ENCODE data around the gene PRKRIP1.
"Not testable (repeated sequence)": the region's sequence is repeated elsewhere in the genome, so short reads cannot be mapped to it uniquely, and the experiment has no call there.

The PRKRIP1 gene

DNA sequence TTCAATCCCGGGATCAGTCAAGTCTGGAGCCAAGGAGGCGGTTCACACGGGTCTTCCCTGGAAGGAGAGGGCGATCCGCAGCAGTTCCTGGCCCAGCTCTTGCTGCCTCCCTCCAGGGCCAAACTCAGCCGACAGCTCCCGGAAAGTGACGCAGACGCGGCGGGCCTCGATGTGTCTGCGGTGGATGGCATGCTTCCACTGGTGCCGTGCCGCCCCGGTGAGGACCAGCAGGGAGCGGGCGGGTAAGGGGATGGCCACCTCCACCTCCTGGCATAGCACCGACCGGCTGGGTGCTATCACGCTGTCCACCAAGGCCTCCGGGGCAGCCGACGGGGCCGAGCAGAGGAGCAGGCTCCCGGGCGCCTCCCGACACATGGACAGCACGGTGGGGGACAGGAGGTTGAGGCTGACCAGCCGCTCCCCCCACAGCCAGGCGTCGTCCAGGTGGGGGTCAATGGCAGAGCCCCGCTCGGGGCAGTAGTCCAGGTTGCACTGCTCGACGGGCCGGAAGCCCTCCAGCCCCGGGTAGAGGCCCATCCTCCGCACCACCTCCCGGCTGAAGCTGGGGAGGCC is 61.3 kb downstream of the PRKRIP1 start:
- DNase-seq (ENCODE audit: low read depth), result no peak

DNA sequence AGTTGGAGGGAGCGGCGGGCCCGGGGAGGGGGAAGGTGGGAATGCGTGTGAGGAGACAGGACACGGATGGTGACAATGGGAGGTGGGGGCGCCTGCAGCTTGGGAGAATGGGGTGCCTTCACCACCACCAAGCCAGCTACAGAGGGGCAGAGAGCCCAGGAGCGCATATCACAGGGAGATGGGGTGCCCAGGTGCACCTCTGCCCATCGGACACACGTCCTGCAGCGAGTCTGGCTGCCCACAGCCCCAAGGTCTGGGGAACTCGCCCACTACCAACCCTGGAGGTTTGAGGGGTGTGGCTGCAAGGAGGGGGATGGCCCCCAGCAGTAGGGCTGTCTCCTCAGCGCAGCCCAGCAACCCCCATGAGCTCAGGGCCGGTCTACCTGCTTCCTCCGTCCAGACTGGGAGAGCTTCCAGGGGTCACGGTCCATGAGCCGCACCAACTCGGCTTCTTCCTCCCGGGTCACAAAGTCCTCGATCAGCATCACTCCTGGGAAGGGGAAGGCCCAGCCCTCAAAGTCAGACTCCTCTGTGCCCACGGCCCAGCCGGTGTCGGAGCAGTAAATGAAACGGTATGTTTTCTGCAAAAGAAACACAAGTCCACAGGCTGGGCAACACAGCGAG is 63.2 kb downstream of the PRKRIP1 start:
- DNase-seq (ENCODE audit: low read depth), result no peak

DNA sequence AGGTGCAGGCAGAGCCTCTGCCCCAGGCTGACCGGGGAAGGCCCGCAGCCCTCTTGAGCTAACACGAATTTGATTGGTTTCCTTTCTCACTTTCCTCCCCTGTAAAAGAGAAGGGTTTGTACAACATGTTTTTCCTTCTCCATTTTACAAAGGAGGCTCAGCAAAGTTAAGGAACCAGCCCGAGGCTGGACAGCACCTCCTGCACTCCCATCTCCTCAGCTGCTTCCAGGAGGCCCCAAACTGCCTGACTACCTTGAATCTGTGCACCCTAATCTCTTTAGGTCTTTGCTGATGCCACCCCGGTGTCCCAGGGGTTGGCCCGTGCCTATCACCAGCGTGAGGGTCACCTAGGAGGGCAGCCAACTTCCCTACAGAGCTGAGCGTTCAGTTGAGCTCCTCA is 64.3 kb downstream of the PRKRIP1 start:
- no peak for DNase-seq (ENCODE audit: low read depth)

DNA sequence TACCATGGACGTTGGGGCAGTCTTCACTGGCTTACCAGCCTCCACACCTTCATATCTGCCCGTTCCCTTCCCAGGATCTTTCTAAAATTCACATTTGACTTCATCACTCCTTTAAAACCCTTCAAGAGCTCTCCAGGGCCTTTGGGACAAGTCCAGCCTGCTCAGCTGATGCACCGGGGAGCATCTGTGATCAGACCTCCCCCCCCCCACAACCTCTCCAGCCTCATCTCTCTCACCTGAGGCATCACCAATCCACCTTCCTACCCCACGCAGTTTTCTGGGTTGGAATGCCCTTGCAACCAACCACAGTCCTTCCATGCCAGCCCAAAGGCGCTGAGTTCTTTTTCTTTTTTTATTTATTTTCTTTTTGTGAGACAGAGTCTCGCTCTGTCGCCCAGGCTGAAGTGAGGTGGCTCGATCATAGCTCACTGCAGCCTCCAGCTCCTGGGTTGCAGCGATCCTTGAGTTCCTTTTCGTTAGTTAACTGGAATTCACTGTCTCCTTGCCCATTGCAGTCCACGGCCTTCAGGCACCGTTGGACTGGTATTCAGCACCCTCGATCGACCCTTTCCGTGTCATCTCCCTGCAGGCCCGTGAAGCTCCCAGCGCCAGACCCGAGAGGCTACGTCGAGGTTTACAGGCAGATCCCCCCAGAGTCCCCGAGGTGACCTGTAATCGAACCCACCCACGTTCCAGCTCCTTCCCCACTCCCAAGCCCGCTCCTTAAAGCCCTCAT is 67.8 kb downstream of the PRKRIP1 start:
- DNase-seq (ENCODE audit: low read depth), result no peak

DNA sequence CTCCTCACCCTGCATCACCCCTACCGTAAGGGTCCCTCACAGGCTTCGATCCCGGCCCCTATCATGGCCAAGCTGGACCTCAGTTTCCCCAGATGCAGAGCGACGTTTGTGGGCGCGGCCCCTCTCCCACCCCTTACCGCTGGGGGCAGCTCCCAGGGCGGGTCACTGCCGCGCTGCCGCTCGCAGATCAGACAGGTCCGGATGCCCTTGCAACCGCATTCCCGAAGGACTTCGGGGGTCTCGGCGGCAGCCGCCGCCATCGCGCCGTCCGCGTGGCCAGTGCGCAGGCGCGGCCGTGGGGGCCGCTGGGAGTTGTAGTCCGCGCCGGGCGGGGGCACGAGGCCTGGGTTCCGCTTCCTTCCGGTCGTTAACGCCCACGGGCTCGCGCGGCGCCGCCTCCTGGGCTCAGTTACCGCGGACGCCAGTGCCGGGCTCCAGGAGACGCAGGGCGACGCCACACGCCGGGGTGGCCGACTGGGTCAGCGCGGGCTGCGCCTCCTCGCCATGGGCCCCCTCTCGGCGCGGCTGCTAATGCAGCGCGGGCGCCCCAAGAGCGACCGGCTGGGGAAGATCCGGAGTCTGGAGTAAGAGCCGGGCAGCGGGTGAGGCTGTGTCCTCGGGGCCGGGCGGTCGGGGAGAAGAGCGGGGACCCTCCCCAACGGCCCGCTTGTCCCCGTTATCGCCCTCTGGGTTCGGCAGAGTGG is 68.6 kb downstream of the PRKRIP1 start, which contains the start of the genes ALKBH4 and LRWD1:
Gene ALKBH4 (minus strand): TSS at position 287 of the 704 bp plus-strand sequence. CDS start 27 bp downstream, at position 260.
Gene LRWD1 (plus strand): TSS at position 408 of the 704 bp plus-strand sequence. CDS start 97 bp downstream, at position 505.
- DNase-seq (ENCODE audit: low read depth), result peak; percentile 85

DNA sequence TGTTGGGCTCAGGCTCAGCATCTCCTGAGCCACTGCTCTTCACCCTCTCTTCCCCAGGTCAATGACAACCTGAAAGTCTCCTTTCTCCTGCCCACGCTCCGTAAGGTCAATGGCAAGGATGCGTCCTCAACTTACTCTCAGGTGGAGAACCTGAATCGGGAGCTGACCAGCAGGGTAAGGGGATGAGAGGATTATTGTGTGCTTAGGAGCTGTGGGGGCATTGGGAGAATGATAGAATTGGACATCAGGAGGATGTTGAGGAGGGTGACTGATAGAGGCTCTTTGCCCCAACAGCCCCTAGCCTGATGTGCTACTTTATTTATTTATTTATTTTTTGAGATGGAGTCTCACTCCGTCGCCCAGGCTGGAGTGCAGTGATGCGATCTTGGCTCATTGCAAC is 69.9 kb downstream of the PRKRIP1 start:
- DNase-seq (ENCODE audit: low read depth), result no peak

DNA sequence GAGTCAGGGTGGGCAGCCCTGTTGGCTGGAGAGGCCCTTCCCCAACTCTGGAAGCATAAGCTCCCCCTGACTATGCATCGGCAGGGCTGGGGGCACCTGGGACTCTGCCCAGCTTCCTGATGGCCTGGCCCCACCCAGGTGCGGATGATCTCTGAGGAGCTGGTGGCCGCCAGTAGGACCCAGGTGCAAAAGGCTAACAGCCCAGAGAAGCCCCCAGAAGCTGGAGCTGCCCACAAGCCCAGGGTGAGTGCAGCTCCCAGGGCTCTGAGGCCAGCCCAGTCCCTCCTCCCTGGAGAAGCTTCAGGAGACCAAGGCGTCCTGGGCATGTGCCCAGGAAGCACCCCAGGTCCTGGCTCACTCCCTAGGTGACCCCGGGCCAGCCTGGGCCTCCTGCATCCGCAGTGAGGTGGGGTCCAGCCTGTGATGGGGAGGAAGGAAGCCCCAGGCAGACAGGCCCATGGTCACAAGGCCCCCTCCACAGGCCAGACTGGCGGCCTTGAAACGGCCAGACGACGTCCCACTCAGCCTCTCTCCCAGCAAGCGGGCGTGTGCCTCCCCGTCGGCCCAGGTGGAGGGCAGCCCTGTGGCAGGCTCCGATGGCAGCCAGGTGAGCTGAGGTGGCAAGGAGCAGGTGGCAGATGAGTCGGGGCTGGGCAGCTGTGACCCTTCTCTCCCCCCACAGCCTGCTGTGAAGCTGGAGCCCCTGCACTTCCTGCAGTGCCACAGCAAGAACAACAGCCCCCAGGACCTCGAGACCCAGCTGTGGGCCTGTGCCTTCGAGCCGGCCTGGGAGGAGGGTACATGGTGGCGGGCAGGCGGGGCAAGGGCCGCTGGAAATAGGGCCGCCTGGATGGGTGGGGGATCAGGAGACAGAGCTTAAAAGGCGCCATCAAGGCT is 71.7 kb downstream of the PRKRIP1 start:
- DNase-seq (ENCODE audit: low read depth), result no peak

DNA sequence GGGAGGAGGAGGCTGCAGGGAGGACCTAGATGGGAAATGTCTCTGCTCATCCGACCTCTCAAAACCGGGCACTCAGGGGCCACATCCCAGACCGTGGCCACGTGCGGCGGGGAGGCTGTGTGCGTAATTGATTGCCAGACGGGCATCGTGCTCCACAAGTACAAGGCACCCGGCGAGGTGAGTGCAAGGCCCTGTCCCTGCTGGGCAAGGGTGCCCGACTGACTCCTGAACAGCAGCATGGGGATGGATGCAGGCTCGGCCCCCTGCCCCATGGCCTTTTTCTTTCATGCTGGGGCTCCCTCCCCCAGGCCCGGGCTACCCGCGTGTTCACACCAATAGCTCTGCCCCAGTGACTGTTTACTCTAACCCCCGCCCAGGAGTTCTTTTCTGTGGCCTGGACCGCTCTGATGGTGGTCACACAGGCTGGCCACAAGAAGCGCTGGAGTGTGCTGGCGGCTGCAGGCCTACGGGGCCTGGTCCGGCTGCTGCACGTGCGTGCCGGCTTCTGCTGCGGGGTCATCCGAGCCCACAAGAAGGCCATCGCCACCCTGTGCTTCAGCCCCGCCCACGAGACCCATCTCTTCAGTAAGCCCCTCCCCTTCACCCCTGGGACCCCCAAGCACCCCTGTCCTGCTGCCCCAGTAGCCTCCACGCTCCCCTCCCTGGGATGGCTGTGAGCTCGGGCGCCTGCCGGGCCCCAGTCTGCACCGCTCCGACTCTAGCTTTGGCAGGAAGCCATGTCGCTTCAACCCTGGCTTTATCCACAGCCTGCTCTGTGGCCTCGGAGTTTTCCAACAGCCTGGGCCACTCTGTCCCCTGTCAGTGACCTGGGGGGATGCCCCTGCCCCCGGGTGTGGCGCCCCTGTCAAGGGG is 72.6 kb downstream of the PRKRIP1 start:
- no peak for DNase-seq (ENCODE audit: low read depth)

DNA sequence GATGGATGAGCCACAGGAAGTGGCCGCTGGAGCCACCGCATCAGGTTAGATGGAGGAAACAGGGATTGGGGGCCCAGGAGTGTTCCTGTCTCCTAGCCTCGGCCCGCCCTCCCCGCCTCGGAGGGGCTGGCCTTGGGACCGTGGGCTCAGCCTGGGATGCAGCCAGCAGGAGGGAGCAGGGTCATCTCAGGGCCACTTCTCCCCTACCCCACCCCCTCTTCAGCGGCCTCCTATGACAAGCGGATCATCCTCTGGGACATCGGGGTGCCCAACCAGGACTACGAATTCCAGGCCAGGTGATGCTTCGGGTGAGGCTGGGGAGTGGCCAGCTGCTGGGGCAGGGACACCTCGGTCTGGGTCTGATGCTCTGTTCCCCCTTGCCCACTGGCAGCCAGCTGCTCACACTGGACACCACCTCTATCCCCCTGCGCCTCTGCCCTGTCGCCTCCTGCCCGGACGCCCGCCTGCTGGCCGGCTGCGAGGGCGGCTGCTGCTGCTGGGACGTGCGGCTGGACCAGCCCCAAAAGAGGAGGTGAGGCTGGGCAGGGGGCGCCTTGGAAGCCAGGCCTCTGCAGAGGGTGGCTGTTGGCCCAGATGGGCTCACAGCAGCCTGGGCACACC is 73.3 kb downstream of the PRKRIP1 start:
- no peak for DNase-seq (ENCODE audit: low read depth)

DNA sequence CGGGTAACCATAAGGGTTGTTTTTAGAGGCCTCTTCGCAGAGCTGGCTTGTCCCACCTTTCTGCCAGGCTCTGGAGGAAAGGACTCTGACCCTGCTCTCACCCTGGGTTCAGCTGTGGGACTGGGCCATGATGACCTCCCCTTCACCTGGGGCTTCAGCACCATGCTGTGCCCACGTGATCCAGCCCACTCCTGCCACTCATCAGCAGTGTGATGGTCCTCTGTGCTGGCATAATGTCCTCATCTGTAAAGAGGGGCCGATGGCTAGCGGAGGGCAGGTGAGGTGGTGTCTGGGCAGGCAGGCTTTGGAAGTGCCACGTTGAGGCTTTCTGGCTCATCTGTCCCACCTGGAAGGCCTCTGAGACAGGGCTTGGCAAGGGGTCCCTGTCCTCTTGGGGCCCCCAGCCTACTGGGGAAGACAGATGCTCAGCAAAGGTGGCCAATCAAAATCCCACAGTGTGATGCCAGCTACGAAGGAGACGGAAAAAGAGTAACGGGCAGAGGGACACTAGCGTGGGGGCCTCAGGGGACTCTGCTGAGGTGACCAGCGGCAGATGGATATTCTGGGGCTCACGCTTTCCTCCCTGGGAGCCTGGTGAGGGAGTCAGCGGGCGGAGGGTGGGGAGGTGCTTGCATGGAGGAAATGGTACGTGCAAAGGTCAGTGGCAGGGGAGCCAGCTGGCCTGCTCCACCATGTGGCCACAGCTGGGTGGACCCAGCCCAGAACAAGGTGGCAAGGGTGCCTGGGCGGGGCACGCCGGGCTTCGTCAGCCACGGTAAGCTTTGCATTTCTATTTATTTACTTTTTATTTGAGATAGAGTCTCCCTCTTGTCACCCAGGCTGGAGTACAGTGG is 74.0 kb downstream of the PRKRIP1 start:
- DNase-seq (ENCODE audit: low read depth), result no peak

DNA sequence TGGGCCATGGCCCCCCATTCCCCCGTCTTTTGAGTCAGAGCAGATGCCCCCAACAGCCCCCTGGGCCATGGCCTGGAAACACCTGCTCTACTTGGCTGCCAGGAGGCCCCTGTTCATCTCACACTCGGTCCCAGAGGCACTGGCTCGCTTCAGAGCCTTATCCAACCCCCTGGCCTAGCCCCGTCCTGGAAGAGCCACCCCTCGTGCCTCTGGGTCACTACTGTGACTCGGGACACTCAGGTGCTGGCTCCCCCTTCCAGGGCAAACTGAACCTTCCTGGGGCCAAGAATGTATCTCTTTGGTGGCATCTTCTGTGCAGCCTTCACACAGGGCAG is 75.6 kb downstream of the PRKRIP1 start:
- DNase-seq (ENCODE audit: low read depth), result no peak

DNA sequence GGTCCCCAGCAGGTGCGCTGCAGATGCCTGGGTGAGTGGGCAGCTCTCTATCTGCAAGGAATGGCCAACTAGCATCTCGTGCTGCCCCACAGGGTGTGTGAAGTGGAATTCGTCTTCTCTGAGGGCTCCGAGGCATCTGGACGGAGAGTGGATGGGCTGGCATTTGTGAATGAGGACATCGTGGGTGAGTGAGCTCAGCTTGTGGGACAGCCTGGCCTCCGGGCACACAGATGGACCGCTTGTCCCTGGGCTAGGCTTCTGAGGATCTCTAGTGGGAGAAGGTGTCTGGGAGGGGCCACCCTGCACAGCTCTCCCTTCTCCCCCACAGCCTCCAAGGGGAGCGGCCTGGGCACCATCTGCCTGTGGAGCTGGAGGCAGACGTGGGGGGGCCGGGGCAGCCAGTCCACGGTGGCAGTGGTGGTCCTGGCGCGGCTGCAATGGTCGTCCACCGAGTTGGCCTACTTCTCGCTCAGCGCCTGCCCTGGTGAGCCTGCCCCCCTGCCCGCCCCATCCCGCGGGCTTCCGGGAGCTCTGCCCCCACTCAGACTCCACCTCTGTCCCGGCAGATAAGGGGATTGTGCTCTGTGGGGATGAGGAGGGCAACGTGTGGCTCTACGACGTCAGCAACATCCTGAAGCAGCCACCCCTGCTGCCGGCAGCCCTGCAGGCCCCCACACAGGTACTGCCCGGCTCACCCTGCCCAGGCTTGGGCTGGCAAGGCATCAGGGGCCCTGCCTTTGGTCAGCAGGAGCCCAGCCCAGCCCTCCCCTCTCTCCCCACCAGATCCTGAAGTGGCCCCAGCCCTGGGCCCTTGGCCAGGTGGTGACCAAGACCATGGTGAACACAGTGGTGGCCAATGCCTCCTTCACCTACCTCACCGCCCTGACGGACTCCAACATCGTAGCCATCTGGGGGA is 76.2 kb downstream of the PRKRIP1 start:
- DNase-seq (ENCODE audit: low read depth), result no peak

DNA sequence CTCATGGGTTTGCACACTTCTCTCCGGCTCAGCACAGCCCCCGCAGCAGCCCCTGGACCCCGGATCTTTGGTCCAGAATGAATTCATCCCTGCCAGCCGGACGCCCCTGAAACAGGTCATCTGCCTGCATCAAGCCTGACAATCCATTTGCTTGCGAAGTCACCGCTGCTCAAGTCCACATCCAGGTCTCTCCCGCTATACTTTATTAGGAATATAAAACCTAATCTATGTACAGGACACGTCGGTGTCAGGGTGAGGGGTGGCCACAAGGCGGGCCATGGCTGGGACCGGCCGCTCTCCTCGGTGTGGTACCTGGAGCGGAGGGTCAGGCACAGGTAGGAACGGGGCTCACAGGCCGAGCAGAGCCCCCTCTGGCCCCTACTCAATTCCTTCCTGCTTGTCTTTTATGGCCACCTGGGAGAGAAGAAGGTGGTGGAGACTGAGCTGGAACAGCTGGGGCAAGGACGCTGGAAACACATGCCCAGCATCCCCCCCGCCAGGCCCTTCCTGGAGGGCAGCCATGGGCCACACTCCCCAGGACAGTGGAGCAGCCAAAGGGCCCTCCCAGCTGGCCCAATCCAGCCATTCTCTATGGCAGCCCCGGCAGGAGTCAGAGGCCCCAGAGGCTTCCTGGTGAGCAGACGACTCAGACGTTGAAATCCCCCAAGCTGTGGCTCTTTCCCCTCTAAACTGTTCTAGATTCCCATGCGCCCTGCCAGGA is 77.3 kb downstream of the PRKRIP1 start:
- no peak for DNase-seq (ENCODE audit: low read depth)

DNA sequence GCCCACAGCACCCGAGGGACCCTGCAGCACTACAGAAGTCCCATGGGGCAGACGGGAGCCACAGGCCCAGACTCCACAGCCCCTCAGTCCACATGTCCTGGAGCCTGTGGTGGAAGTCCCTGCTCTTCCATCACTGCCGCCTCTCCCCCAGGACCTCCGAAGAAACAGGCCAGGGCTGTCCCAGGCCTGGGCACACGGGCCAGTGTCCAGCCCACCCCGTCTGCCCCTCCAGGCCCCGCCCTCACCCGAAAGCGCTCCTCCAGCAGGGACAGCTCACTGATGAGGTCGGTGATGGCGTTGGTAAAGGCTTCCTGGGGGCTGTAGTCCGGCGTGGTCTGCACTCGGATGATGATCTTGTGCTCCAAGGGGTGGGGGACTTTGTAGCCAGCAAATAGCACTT is 78.0 kb downstream of the PRKRIP1 start:
- DNase-seq (ENCODE audit: low read depth), result not testable (repeated sequence)

DNA sequence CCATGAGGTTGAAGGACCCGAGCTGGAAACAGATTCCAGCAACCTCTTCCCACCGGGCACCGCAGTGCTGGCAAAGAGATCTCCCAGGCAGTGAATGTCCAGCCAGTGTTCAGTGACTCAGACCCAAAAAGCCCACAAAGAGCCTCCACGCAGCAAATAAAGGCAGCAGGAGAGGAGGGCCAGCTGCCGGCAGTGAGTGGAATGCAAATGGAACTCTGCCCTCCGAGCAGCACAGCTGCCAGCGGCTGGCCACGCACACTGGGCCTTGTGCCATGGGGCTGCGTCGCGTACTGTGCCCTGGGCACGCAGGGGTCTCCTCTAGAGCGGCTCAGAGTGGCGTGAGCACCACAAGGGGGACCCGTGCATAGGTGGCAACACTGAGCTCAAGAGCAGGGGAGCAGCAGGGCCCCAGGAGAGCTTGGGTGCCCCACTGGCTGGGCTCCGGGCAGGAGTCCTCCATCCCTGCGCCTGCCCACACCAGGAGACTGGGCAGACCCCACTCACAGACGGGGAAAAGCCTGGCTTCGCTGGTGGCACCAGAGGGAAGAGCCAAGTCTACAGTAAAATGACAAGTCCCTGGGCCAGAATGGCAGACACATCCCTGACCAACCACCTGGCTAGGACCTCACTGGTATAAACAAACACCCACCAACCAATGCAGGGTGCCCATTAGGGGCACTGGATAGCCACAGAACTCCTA is 78.7 kb downstream of the PRKRIP1 start:
- DNase-seq (ENCODE audit: low read depth), result not testable (repeated sequence)
